Heart left ventricle (tissue), 16 donors: ENCODE measurements around the gene GRM7. TPM values are rescaled to one million over a fixed set of nuclear protein-coding genes. Genes with fewer than 3 reads are reported as not detected.

Experiments used
- ATAC-seq, 4 donors: fragments of 200-7000 bp; cut with Tn5 transposase; one replicate each; pipeline ENCODE4 v1.9.1; 2020 to 2022; ENCODE audit warnings: moderate library complexity in 4 of 4, mild to moderate bottlenecking in 3 of 4, moderate number of reproducible peaks in 1 of 4
- DNase-seq, 5 donors: peaks; one replicate each; pipeline ENCODE4 v3.0.0-alpha.2; 2020
- H3K27ac ChIP-seq, 12 donors: fragments of 200-600 bp; sonication (generic) in 4 of 12; one replicate each; pipeline versions ENCODE4 v1.5.0 to v1.8.0; 2016 to 2022; ENCODE audit warnings: mild to moderate bottlenecking in 2 of 12
- H3K27me3 ChIP-seq, 9 donors: fragments of 200-600 bp; sonication (generic) in 2 of 9; one replicate each; pipeline versions ENCODE4 v1.5.1 to v1.8.0; 2016 to 2022; ENCODE audit warnings: mild to moderate bottlenecking in 3 of 9
- H3K36me3 ChIP-seq, 9 donors: fragments of 200-600 bp; sonication (generic) in 2 of 9; one replicate each; pipeline versions ENCODE4 v1.5.0 to v1.8.0; 2018 to 2022; ENCODE audit warnings: mild to moderate bottlenecking in 2 of 9
- H3K4me1 ChIP-seq, 12 donors: fragments of 200-600 bp; sonication (generic) in 4 of 12; one replicate each; pipeline versions ENCODE4 v1.5.0 to v1.8.0; 2016 to 2022; ENCODE audit warnings: mild to moderate bottlenecking in 3 of 12
- H3K4me3 ChIP-seq, 12 donors: fragments of 200-600 bp; sonication (generic) in 4 of 12; one replicate each; pipeline versions ENCODE4 v1.5.0 to v1.8.0; 2017 to 2022; ENCODE audit warnings: mild to moderate bottlenecking in 9 of 12, moderate library complexity in 4 of 12
- H3K9me3 ChIP-seq, 12 donors: fragments of 200-600 bp; sonication (generic) in 4 of 12; one replicate each; pipeline versions ENCODE4 v1.5.0 to v1.8.0; 2016 to 2022; ENCODE audit warnings: mild to moderate bottlenecking in 1 of 12
- CTCF ChIP-seq, 12 donors: fragments of 200-600 bp; sonication (generic) in 4 of 12; IDR thresholded peaks; one replicate each; pipeline versions ENCODE4 v1.5.0 to v1.8.0; 2018 to 2022; ENCODE audit warnings: antibody characterized with exemption in 12 of 12, mild to moderate bottlenecking in 5 of 12
- POLR2A ChIP-seq, 2 donors: fragments of 450-650 bp; IDR thresholded peaks; one replicate each; pipeline ENCODE4 v1.6.1; 2017; ENCODE audit warnings: antibody characterized with exemption in 2 of 2, mild to moderate bottlenecking in 2 of 2, moderate library complexity in 2 of 2
- WGBS, 4 donors: extraction: QIAGEN DNeasy Blood & Tissue Kit in 2 of 4; methylation state at CpG; one replicate each; pipeline versions ENCODE4 v1.1.5 to v1.1.7; 2013 to 2018; 5-methylcytosine and 5-hydroxymethylcytosine counted together
- intact Hi-C, 10 donors: fragments of 100-400 bp; cut with DNase I; formaldehyde crosslinking; loops; one replicate each; pipeline versions ENCODE4 v1.11.1 to v1.14.2; 2022
- polyA plus RNA-seq, 2 donors: library from polyadenylated mRNA; stranded (reverse); fragments of 200-250 nt; gene quantifications; one replicate each; pipeline ENCODE4 v1.2.3, GENCODE V29; 2013
- total RNA-seq, 9 donors: library from RNA; depleted of rRNA in 2 of 9; stranded (reverse); fragments of >200 nt in 2 of 9; fragmentation: NEBNext Ultra II Directional in 3 of 9; extraction: Animal tissue kit (Norgen Biotek cat#: 25700) in 3 of 9; gene quantifications; one replicate each; pipeline versions ENCODE4 v1.1.0 to v1.2.4, GENCODE V29; 2016 to 2023
- donor health status: ischemic (EF 13 %, LVEDD 7.1; RV severe dilation, severe dysfunction).
- donor health status: healthy with polysubstance abuse.
- donor health status: DM: no; HTN: yes; CAD: no.
- donor health status: DM: no; HTN: no; CAD: no.
- donor health status: ischemic (EF 25% LVEDD 6.9; RV normal size, moderate dysfunction).
- donor health status: ischemic (EF 25% LVEDD 5.7; RV mildly dilated, moderate dysfunction).
- donor health status: healthy.
- donor health status: DM: yes; HTN: yes; CAD: no.
- donor health status: ischemic (EF 35%, LVEDD 5.7; RV mildly dilated, moderate dysfunction).
- donor health status: nonischemic (EF 11% LVEDD 7.7; RV severe dilation, severe dysfunction).
- donor health status: DM: yes; HTN: yes; CAD: no.
- donor health status: PGD.
- donor health status: ischemic (EF 29% LVEDD 5.4; RV normal size, mild dysfunction).
- donor health status: nonischemic (EF 23%, LVEDD 6.1; RV moderate dilation, normal function).

GRM7 gene
- total and polyA plus RNA-seq, 11 donors: not detected

GRCh38 chr3:7207125-7207524, 346.2 kb downstream of the GRM7 start:
- DNase-seq (no peak), ATAC-seq (no peak)
- H3K4me3 ChIP-seq: no peak overlapping the region
- H3K36me3 ChIP-seq: no peaks in the 10 kb centered on the region
- WGBS, 4 donors: 85 to 92% (median 87%) methylated on average over 5 of the region's 5 CpGs
- no peaks in the 10 kb centered on the region for H3K4me1 ChIP-seq
- intact Hi-C loops: no loop called here
- TF ChIP-seq POLR2A (IDR thresholded peaks at IDR 0.05) (no peak), CTCF (IDR thresholded peaks at IDR 0.05) (no peak)
- H3K9me3 ChIP-seq: peaks cover 0 to 5% (median 0%) of the 10 kb centered on the region in 12 donors
- no peak overlapping the region for H3K27ac ChIP-seq
- H3K27me3 ChIP-seq: no peaks in the 10 kb centered on the region

GRCh38 chr3:7207928-7208327, 347.0 kb downstream of the GRM7 start:
- H3K27ac ChIP-seq: no peak overlapping the region
- intact Hi-C loops: no loop called here
- 66 to 74% (median 68%) methylated on average over 2 of the region's 2 CpGs for WGBS, 4 donors
- H3K36me3 ChIP-seq: no peaks in the 10 kb centered on the region
- no peaks in the 10 kb centered on the region for H3K4me1 ChIP-seq
- H3K9me3 ChIP-seq: peaks cover 0 to 5% (median 0%) of the 10 kb centered on the region in 12 donors
- no peak for ATAC-seq
- no peaks in the 10 kb centered on the region for H3K27me3 ChIP-seq
- DNase-seq: no peak
- no peak overlapping the region for H3K4me3 ChIP-seq
- TF ChIP-seq CTCF (IDR thresholded peaks at IDR 0.05) (no peak), POLR2A (IDR thresholded peaks at IDR 0.05) (no peak)

- Histone ChIP-seq H3K9me3 (no peaks in the 10 kb centered on the region), H3K27ac (no peak overlapping the region), H3K27me3 (no peaks in the 10 kb centered on the region), H3K4me1 (no peaks in the 10 kb centered on the region), H3K4me3 (no peak overlapping the region), H3K36me3 (no peaks in the 10 kb centered on the region)
- TF ChIP-seq POLR2A (IDR thresholded peaks at IDR 0.05): no peak
- no peak for TF ChIP-seq CTCF (IDR thresholded peaks at IDR 0.05)
- intact Hi-C loops: no loop called here
- no peak for DNase-seq
- no peak for ATAC-seq
These were observed 348.2 kb downstream of the GRM7 start for GRCh38 chr3:7209098-7209497.

GRCh38 chr3:7211740-7212139, 350.8 kb downstream of the GRM7 start:
- H3K4me3 ChIP-seq: no peak overlapping the region
- no peak for DNase-seq
- ATAC-seq: no peak
- H3K27ac ChIP-seq: no peak overlapping the region
- 50 to 55% (median 53%) methylated on average over 5 of the region's 5 CpGs for WGBS, 4 donors
- no peak for TF ChIP-seq CTCF (IDR thresholded peaks at IDR 0.05)
- intact Hi-C loops: no loop called here
- no peaks in the 10 kb centered on the region for H3K27me3 ChIP-seq
- no peaks in the 10 kb centered on the region for H3K9me3 ChIP-seq
- H3K36me3 ChIP-seq: no peaks in the 10 kb centered on the region
- no peaks in the 10 kb centered on the region for H3K4me1 ChIP-seq
